Colonic mucosa (tissue), 4 donors: Measurements from ENCODE around the gene CAMK4. TPM values are rescaled to one million over a fixed set of nuclear protein-coding genes. Genes with fewer than 3 reads are reported as not detected.

Experiments
- DNase-seq: peaks from one replicate; pipeline ENCODE4 v3.0.0-alpha.2; 2020
- H3K27ac ChIP-seq: fragments of 200-600 bp; one replicate; pipeline ENCODE4 v1.8.0; 2021
- H3K27me3 ChIP-seq: fragments of 200-600 bp; one replicate; pipeline ENCODE4 v1.8.0; 2021
- H3K36me3 ChIP-seq: fragments of 200-600 bp; one replicate; pipeline ENCODE4 v1.8.0; 2021
- H3K4me1 ChIP-seq: fragments of 200-600 bp; one replicate; pipeline ENCODE4 v1.8.0; 2021; ENCODE audit warnings: mild to moderate bottlenecking
- H3K4me3 ChIP-seq: fragments of 200-600 bp; one replicate; pipeline ENCODE4 v1.8.0; 2021
- H3K9ac ChIP-seq, 2 donors: one replicate each; pipeline ENCODE4 v1.7.0; 2013; ENCODE audit warnings: control low read depth in 2 of 2, low read depth in 2 of 2, low read length in 2 of 2
- H3K9me3 ChIP-seq: fragments of 200-600 bp; one replicate; pipeline ENCODE4 v1.8.0; 2021
- CTCF ChIP-seq: fragments of 200-600 bp; IDR thresholded peaks from one replicate; pipeline ENCODE4 v1.8.0; 2022; ENCODE audit warnings: antibody characterized with exemption, mild to moderate bottlenecking
- intact Hi-C: fragments of 100-400 bp; cut with DNase I; formaldehyde crosslinking; loops from one replicate; pipeline ENCODE4 v1.14.1; 2022
- total RNA-seq, 2 donors: library from RNA; stranded (reverse); fragmentation: NEBNext Ultra II Directional in 1 of 2; extraction: Animal tissue kit (Norgen Biotek cat#: 25700) in 1 of 2; gene quantifications; one replicate each; pipeline ENCODE4 v1.2.1, GENCODE V29; 2021
- donor health status: healthy.
- donor health status: DM: no; HTN: no; CAD: no.
- donor health status: DM: no; HTN: no; CAD: no.

Gene CAMK4
- total RNA-seq, 2 donors from 2014 or later = 2.4 to 2.9 TPM

GRCh38 chr5:111278858-111279504, 54.8 kb downstream of the CAMK4 start:
- H3K27me3 ChIP-seq = no peaks in the 10 kb centered on the region
- H3K9ac ChIP-seq = no peak overlapping the region
- TF ChIP-seq CTCF = peak; percentile 69
- intact Hi-C loops = loop anchor here (2.0 kb wide), 1 partner anchor 120 kb away; no protein-coding TSS in a partner anchor
- H3K9me3 ChIP-seq = no peaks in the 10 kb centered on the region
- no peaks in the 10 kb centered on the region for H3K4me1 ChIP-seq
- DNase-seq = peak; percentile 69
- H3K27ac ChIP-seq = no peak overlapping the region
- no peak overlapping the region for H3K4me3 ChIP-seq
- H3K36me3 ChIP-seq = no peaks in the 10 kb centered on the region

GRCh38 chr5:111280282-111280951, 56.2 kb downstream of the CAMK4 start:
- intact Hi-C loops = no loop called here
- TF ChIP-seq CTCF = no peak
- DNase-seq = no peak
- Histone ChIP-seq H3K9me3 (no peaks in the 10 kb centered on the region), H3K4me3 (no peak overlapping the region), H3K27ac (no peak overlapping the region), H3K27me3 (no peaks in the 10 kb centered on the region), H3K36me3 (no peaks in the 10 kb centered on the region), H3K4me1 (no peaks in the 10 kb centered on the region), H3K9ac (no peak overlapping the region)

GRCh38 chr5:111282798-111283197, 58.6 kb downstream of the CAMK4 start:
- no peaks in the 10 kb centered on the region for H3K9me3 ChIP-seq
- intact Hi-C loops = no loop called here
- no peak overlapping the region for H3K9ac ChIP-seq
- no peaks in the 10 kb centered on the region for H3K27me3 ChIP-seq
- H3K27ac ChIP-seq = no peak overlapping the region
- no peak overlapping the region for H3K4me3 ChIP-seq
- H3K36me3 ChIP-seq = no peaks in the 10 kb centered on the region
- TF ChIP-seq CTCF = no peak
- no peaks in the 10 kb centered on the region for H3K4me1 ChIP-seq
- DNase-seq = no peak

- Histone ChIP-seq H3K27me3 (no peaks in the 10 kb centered on the region), H3K36me3 (no peaks in the 10 kb centered on the region), H3K4me3 (no peak overlapping the region), H3K9me3 (no peaks in the 10 kb centered on the region), H3K4me1 (no peaks in the 10 kb centered on the region), H3K27ac (no peak overlapping the region), H3K9ac (no peak overlapping the region)
- DNase-seq = no peak
- intact Hi-C loops = no loop called here
- TF ChIP-seq CTCF = no peak
Observed at GRCh38 chr5:111284825-111285224, 60.6 kb downstream of the CAMK4 start.

GRCh38 chr5:111294551-111294950, 70.4 kb downstream of the CAMK4 start:
- DNase-seq = no peak
- no peak overlapping the region for H3K9ac ChIP-seq
- H3K27me3 ChIP-seq = no peaks in the 10 kb centered on the region
- intact Hi-C loops = no loop called here
- H3K36me3 ChIP-seq = no peaks in the 10 kb centered on the region
- H3K4me3 ChIP-seq = no peak overlapping the region
- TF ChIP-seq CTCF = no peak
- no peak overlapping the region for H3K27ac ChIP-seq
- H3K4me1 ChIP-seq = no peaks in the 10 kb centered on the region
- H3K9me3 ChIP-seq = no peaks in the 10 kb centered on the region
